Panc1 (cell line): ENCODE measurements around the gene SLC5A11.

Source experiments
- CTCF ChIP-seq: fragments of 450-650 bp; IDR thresholded peaks from 2 replicates; pipeline ENCODE4 v1.5.1; 2017; ENCODE audit warnings: mild to moderate bottlenecking
- POLR2AphosphoS5 ChIP-seq: IDR thresholded peaks from 2 replicates; pipeline ENCODE4 v1.6.1; 2012; ENCODE audit warnings: mild to moderate bottlenecking, low read depth, low read length, moderate library complexity
- SIN3A ChIP-seq: IDR thresholded peaks from 2 replicates; pipeline ENCODE4 v1.6.1; 2012; ENCODE audit warnings: low read depth, mild to moderate bottlenecking, low read length, moderate library complexity, borderline replicate concordance; ENCODE audit not compliant: insufficient read depth

GRCh38 chr16:24935336-24935735 lies 89.6 kb downstream of the SLC5A11 start:
- TF ChIP-seq CTCF: no peak
- no peak for TF ChIP-seq POLR2AphosphoS5
- no peak for TF ChIP-seq SIN3A
